Measurements from ENCODE around the gene APBB1.
A peak's percentile ranks its signal among the peaks of the same experiment; 100 is the strongest.
"Not testable (repeated sequence)": the region's sequence is repeated elsewhere in the genome, so short reads cannot be mapped to it uniquely, and the experiment has no call there.

Gene APBB1

DNA sequence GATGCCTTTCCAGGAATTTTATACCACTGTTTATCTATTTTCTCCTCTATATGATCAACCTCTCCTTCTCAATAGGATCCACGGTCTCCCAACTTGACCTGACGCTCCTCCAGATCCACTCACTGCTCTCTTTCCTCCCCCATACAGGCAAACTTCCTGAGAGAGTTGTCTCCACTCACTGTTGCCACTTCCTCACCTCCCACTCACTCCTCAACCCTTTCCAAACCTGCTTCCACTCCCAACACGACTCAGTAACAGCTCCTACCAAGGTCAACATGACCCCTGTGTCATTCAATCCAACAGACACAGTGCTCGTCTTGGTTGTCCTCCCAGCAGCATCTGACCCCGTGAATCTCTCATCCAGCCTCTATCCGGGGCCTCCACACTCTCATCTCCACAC lies 3.1 kb downstream of the APBB1 start:
- DNase-seq, result no peak

DNA sequence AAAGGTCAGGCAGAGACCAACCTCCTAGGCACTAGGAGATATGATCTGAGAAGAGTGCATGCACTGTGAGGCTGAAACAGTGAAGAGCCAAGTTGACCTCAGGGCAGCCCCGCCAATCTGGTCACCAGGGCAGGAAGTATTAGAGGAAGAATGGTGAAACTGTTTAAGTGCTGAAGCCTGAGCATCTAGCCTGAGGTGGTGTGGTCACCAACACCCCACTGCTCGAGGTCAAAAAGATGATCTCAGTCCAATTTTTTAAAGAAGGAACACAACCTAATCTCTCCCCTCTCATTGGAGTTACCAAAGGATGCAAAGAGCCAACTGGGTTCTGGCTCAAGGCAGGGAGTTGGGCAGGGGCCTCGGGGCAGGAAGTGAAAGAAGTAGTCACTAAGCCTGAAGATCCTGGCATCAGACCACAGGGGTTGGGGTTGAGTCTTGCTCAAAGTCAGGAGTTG lies 4.0 kb downstream of the APBB1 start:
- no peak for DNase-seq

DNA sequence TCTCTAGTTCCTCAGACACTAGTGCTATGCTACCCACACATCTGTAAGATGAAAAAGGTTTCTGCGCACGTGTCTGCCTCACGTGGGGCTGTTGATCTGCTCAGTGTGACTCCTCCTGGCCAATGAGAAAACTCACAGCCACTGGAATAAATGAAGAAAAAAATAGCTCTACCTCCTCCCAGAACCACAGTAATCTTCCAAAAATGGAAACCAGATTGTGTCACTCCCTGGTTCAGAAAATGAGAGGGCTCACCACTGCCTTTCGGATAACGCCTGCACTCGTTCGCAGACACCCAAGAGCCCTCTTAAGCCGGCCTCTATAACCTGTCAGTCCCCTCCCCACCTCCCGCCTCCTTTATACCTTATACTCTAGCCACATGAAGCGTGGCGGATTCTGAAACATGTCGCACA lies 5.1 kb downstream of the APBB1 start:
- peak; percentile 14 to 30 for DNase-seq

DNA sequence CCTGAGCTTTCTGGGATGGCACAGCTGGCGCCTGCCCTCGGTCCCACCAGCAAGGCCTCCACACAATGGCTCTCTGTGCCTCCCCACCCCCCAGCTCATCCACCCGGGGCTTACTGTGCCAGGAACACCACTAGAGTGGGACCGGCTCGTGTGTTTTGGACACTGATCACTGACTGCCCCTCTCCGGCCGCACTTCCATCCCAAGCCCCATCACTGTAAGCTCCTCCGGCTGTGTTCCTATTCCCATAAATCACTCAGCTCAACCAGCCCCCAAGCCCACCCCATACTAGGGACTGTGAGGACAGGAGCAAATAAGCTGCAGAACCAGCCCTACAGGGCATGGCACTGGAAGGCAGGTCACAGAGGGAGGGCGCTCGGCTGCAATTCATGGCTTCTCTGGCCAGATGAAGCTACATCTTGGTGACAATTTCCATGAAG lies 7.3 kb downstream of the APBB1 start:
- DNase-seq, result no peak

DNA sequence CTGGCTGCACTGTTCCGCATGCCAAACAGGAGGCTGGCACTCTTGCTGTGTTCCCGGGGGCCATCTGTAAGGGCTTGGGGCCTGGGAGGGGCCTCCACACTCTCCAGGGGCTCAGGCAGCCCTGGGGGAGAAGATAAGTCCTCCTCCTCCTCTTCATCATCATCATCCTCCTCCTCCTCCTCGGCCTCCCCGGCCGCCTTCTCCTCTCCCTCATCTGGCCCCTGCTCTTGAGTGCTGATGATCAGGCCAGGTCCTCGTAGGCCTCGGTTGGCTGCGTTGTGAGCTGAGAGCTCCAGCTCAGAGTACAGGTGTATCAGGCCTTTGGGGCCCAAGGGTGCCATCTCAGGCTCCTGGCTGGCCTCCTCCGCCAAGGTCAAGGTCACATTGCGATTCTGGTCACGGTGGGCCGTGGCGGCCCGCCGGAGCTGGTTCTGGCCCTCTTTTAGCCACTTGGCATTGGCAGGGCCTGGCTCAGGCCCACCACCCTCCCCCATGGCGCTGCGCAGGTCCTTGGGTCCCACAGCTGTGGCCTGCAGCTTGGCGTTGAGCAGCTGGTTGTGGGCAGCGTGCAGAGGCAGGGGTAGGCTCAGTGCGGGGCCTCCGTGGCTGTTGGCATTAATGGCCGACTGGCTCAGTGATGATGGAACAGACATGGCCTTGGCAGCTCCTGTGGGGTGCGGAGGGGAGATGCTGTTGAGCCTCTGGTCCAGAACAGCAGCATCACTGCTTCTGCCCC lies 8.0 kb downstream of the APBB1 start:
- DNase-seq, result no peak

DNA sequence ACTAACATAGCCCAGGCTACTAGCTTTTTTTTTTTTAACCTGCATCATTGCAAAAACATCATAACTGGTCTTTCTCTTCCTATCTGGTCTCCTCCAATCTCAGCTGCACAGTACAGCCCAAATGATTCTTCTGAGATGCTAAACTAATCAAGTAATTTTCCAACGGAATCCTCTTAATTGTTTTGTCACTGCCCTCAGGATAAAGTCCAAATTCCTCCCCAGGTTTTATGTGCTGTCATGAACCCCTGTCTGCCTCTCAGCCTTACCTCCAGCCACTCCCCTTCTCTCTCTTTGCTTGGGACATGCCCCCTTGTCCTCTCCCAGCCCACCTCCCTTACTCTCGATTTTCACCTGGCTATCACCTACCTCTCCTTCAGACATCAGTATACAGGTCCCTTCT lies 12.5 kb downstream of the APBB1 start:
- DNase-seq, result no peak

DNA sequence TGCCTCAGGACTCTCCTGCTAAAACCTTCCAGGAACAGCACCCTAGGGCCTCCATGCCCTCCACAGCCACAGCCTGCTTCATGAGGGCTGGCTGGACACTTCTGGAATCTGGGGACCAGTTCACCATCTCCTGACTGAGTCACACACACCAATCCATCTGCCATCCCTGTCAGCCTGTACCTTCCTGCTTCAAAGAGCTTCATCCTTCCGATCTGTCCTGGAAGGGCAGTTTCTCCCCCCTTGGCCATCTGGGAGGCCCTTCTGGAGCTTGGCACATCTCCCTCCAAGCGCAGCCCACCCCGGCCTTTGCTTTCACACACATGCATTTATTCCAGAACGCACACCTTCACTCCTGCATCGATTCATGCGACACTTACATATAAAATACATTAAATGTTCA lies 13.0 kb downstream of the APBB1 start:
- no peak for DNase-seq

DNA sequence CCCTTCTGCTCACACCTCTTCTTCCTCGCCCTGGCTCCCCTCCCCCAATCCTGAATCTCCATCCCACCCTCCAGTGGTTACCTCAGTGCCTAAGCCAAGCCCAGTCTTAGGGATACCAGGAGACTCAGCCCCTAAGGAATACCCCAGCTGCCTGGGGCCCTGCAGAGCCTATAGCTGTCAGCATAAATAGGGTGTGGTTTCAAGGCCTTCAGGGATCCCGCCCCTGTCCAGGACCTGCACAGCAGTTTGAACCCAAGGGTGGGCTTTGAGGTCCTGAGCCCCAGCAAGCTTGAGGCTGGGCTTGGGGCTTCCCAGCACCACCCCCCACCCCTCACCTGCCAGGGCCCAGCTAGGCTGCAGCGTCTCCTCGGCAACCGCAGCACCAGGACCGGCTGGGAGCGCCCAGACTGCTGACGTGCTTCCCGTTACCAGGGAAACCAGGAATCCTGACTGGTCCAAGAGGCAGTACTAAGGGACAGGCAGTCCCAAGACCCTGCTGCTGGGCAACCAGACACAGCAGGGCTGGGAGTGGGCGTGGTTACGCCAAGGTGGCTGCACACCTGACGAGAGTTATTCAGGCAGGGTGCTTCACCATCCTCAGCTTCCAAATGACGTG lies 13.7 kb downstream of the APBB1 start:
- DNase-seq, result peak; percentile 17 to 66

DNA sequence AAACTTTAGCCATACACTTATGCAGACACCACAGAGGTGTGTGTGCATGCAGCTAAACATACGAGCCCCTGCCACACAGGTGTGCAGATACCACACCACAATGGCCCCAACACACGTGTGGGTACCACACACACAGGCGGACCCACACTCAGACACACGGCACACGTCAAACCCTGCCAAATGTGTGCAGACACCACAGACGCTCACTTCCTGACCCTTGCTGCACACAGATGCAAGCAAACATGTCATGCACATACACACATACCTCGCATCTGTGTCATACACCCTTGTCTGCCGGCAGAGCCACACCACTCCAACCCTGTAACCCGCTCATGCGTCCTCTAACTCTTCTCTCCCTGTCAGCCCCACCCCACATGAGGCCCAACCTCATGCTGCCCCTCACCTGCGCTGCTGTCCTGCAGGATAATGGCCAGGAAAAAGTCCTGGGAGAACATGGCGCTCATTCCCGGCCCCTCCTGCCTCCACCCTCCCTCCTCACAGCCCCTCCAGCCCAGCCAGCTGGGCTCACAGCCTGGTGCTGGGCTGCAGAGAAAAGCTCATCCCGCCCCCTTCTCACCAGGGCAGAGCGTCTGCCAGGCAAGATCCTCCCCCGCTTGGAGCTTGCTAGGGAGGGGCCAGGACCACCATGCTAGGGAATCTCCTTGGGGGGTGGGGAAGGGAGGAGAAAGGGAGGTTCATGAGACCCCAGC lies 14.4 kb downstream of the APBB1 start:
- DNase-seq, result no peak

DNA sequence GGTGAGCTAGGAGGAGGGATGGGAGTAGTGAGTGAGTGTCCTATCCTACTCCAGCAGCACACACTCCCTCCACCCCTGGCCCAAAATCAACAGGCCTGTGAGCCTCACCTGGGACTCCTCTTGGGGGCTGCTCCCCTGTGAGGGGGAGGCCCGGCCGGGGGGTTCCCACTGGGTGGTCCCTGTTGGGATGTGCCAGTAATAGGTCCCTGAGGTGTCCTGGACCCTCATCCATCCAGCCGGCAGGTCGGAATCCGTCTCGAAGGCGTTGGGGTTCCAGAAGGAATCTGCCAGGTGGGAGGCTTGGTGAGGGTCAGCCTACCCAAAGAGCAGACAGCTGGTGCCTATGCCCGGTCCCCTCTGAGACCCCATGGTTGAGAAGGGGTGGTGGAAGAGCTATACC lies 15.4 kb downstream of the APBB1 start:
- no peak for DNase-seq

DNA sequence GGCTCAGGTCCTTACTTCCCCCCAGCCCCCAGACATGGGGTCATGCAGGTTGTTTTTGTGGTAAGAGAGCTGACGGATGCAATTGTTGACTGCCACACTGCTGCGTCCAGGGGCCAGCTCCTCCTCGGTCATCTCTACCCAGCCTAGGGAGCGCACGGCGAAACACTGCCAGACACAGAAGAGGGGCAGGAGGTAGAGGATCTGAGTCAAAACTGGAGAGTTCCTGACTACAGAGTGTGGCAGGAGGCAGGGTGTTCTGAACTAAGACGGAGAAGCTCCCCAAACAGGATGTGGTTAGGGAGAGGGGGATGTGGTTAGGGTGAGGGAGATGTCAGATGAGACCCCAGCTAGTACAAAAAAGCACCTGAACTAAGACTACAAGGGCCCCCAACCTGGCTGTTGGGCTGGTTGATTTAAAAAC lies 16.3 kb downstream of the APBB1 start:
- no peak for DNase-seq

DNA sequence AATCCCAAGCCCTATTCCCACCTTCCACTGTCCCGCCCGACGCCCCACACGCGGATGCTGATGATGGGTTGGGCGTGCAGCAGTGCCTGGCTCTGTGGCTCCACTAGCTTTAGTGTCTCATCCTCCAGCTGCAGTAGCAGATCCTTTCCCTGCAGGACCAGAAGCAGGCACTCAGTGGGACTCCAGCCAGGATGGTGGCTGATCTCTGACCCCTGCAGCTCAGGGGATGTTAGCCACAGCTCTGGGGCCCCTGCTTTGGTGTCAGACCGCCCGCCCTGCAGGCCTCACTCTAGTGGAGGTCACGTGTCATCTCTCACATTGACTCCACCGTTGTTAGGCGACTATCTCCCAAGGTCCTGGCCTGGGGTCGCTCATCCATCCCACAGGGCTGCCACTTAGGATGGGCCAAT lies 16.8 kb downstream of the APBB1 start:
- no peak for DNase-seq

DNA sequence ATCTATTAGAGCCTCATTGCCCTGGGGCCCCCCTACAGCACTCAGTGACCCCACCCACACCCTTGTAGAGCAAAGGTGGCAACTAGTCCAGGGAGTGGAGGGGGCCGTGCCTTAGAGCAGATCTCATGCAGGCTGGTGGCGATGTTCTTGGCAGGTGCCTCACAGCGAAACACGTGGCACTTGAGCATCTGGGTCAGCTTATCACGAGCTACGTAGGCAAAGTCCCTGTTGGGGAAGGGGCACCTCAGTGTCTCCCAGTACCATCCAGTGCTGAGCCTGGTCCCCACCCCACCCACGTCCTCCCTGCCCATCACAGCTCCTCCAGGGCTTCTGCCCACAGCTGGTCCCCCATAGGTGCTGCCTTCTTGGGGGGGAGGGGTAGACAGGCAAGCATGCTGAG lies 17.4 kb downstream of the APBB1 start:
- DNase-seq, result no peak

DNA sequence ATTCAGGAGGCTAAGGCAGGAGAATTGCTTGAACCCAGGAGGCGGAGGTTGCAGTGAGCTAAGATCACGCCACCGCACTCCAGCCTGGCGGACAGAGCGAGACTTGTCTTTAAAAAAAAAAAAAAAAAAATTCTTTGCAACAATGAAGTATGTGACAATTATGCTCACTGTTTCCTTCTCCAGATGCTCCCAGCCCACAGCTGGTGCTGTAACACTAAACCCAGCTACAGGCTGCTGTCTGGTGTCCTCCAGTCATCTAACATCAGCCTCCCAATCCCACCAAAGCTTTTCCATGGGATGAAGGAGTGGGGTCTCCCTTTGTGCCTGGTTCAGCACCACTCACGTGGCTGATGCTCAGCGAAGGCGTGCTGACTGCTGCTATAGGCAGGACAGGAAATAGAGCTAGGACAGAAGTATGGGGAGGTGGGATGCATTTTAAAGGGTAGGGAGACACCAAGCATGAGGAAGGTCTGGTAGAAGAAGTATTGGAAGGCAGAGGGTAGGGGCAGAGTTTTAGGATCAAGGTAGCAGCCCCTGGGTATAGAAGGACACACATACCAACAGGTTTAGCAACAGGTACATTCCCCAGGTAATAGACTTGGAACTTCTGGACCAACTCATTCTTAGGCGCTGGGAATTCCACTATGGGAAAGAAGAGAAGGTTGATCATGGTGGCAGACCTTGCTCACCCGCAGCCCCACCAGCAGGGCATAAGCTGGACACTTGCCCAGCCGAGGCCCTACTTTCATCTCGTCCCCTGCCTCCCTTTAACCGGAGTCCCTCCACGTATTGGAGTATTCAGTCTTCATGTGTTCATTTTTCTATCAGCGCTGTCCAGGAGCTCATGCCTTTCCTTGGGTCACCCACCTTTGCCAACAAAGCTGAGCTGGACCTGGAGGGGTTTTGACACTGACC lies 18.2 kb downstream of the APBB1 start:
- DNase-seq, result no peak

DNA sequence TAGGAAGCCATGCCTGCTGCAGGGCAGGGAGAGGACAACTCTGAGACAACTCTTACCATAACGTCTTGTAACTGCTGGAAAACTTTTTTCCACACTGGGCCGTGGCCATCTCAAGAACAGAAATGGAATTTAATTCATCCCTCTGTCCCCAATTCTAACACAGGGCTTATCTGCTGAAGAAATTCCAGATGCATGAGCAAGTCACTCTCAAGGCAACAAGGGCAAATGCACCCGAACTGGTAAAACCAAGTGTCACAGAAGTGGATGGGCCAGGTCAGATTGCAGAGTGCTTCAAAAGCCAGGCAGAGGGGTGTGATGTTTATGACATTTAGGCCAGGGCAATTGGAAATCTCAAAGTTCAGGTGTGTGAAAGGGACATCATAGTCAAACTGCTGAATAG lies 21.3 kb downstream of the APBB1 start:
- DNase-seq, result no peak

DNA sequence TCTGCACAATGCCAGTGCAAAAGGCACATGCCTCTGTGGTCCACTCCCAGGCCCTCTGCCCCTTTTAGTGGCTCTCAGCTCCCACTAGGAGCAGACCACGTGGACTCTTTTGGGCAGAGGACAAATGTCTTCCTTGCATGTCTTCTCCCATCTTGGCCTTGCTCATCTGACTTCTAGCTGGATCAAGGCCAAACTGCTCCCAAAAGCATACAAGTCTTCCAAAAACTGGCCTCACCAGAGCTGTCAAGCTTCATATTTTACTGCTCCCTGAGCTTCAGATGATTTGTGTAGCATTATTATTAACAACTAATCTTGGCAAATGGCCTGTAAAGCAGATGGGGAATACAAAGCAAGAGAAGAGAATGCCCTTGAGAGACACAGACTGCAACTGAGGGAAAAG lies 21.7 kb downstream of the APBB1 start:
- no peak for DNase-seq

DNA sequence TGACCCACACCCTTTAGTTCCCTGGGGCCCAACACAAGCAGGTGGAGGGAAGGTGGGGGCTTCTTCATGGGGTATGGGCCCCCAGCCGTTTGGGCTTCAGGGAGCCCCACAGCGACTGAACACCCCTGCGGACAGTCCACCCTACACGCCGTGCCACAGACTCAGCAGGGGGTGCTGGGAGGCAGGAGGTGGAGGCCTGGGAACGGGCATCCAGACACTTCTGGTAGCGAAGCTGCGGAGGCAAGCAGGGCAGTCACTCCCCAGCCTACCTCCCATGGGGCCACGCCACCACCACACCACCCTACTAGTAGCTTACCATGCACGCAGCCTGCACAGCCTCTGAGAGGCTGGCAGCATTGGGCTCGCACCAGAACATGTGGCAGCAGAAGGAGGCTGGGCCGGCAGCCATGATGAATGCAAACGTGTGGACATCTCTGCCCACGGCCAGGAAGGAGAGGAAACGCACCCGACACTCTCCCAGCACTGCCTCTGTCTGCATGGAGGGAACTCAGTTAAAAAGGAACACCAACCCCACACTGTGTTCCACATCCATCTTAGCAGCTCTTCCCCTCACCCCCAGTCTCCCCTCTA lies 23.3 kb downstream of the APBB1 start:
- no peak for DNase-seq

DNA sequence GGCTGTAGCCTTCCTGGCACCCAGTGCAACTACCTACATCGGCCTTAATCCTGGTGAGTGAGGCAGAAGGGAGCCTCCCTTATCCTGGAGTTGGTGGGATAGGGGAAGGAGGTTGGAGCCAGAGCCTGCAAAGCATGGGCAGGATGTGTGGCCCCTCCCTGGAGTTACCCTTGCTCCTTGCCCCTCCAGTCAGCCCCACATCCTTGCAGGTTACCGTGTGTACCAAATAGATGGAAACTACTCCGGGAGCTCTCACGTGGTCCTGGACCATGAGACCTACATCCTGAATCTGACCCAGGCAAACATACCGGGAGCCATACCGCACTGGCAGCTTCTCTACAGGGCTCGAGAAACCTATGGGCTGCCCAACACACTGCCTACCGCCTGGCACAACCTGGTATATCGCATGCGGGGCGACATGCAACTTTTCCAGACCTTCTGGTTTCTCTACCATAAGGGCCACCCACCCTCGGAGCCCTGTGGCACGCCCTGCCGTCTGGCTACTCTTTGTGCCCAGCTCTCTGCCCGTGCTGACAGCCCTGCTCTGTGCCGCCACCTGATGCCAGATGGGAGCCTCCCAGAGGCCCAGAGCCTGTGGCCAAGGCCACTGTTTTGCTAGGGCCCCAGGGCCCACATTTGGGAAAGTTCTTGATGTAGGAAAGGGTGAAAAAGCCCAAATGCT lies 24.8 kb downstream of the APBB1 start:
- DNase-seq, result no peak

DNA sequence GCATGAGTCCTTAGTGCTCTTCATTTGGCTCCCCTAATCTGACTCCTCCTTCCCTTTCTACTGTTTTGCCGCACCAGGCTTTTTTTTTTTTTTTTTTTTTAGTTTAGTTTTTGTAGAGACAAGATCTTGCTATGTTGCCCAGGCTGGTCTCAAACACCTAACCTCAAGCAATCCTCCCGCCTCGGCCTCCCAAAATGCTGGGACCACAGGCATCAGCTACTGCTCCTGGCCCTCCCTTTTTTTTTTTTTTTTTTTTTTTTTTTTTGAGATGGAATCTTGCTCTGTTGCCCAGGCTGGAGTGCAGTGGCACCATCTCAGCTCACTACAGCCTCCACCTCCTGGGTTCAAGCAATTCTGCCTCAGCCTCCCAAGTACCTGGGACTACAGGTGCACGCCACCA lies 26.6 kb downstream of the APBB1 start:
- not testable (repeated sequence) for DNase-seq

DNA sequence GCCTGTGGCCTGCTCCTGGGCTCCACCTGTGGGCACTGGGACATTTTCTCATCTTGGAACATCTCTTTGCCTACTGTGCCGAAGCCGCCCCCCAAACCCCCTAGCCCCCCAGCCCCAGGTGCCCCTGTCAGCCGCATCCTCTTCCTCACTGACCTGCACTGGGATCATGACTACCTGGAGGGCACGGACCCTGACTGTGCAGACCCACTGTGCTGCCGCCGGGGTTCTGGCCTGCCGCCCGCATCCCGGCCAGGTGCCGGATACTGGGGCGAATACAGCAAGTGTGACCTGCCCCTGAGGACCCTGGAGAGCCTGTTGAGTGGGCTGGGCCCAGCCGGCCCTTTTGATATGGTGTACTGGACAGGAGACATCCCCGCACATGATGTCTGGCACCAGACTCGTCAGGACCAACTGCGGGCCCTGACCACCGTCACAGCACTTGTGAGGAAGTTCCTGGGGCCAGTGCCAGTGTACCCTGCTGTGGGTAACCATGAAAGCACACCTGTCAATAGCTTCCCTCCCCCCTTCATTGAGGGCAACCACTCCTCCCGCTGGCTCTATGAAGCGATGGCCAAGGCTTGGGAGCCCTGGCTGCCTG lies 27.3 kb downstream of the APBB1 start:
- DNase-seq, result no peak

DNA sequence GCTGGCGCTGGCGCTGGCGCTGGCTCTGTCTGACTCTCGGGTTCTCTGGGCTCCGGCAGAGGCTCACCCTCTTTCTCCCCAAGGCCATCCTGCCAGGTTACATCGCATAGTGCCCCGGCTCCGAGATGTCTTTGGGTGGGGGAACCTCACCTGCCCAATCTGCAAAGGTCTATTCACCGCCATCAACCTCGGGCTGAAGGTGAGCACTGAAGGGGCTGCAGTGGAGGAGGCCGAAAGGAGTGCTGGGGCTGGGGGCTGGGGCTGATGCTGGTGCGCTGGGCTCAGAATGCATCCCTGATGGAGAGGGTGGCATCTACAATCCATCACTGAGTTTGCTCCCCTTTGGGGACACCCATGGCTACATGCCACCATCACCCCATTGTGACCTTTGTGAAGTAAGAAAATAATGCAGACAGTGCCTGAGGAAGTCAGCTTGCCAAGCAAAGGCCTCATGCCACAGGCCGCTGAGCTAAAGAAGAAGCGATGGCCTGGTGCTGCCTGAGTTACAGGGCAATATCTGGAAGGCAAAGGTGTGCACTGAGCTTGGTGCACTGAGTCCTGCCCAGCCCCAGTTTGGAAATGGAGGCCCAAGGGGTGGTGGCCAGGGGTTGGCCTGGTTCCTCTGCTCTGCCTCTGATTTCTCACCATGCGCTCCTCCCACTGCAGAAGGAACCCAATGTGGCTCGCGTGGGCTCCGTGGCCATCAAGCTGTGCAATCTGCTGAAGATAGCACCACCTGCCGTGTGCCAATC lies 28.0 kb downstream of the APBB1 start:
- DNase-seq, result no peak
